ENCODE results near the gene ZBTB4.

ZBTB4 gene

DNA sequence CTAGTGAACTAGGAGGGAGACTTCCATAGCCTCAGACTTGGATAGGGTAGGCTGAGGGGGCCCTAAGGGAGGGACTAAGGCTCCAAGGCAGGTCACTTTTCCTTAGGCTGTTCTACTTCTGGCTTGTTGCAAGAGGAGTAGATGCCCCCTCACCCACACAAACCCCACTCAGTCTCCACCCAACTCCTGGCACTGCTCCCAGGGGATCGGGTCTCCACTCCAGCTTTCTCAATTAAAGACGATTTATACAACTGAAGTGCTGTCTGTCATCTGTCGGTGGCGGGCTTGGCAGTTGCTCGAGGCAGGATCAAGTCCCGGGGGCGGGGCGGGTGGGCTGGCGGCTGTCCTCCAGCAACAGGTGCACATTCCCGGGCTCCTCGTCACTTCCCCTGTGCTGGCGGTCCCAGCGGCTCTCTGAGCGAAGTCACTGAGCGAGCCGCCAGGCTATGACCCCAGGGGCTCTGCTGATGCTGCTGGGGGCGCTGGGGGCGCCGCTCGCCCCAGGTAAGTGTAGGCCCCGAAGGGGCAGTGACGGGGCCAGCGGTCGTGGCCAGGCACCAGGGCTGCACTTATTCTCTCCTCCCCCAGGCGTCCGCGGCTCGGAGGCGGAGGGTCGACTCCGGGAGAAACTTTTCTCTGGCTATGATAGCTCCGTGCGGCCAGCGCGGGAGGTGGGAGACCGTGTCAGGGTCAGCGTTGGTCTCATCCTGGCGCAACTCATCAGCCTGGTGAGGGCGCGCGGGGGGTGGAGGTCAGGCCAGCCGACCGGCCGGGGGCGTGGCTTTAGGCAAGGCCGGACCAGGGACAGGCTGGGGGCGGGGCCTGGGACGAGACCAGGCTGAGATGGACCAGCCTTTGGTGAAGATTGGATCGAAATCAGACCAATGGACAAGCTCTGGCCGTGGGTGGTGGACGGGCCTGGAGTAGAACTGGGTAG, 34.5 kb downstream of the ZBTB4 start, which contains the start of gene CHRNB1:
TSS of gene CHRNB1 (plus strand) at position 380 of the 937 bp plus-strand sequence. CDS start at position 447, 67 bp downstream.
- TF ChIP-seq TAF1 (IDR thresholded peaks at IDR 0.05; ENCODE audit: borderline replicate concordance, insufficient read depth, low read length): no peak
- no peak for TF ChIP-seq FOXP2 (optimal IDR thresholded peaks at IDR 0.05; ENCODE audit: borderline replicate concordance, extremely low read depth, extremely low read length, insufficient read depth)
- TF ChIP-seq, protein P1, sequence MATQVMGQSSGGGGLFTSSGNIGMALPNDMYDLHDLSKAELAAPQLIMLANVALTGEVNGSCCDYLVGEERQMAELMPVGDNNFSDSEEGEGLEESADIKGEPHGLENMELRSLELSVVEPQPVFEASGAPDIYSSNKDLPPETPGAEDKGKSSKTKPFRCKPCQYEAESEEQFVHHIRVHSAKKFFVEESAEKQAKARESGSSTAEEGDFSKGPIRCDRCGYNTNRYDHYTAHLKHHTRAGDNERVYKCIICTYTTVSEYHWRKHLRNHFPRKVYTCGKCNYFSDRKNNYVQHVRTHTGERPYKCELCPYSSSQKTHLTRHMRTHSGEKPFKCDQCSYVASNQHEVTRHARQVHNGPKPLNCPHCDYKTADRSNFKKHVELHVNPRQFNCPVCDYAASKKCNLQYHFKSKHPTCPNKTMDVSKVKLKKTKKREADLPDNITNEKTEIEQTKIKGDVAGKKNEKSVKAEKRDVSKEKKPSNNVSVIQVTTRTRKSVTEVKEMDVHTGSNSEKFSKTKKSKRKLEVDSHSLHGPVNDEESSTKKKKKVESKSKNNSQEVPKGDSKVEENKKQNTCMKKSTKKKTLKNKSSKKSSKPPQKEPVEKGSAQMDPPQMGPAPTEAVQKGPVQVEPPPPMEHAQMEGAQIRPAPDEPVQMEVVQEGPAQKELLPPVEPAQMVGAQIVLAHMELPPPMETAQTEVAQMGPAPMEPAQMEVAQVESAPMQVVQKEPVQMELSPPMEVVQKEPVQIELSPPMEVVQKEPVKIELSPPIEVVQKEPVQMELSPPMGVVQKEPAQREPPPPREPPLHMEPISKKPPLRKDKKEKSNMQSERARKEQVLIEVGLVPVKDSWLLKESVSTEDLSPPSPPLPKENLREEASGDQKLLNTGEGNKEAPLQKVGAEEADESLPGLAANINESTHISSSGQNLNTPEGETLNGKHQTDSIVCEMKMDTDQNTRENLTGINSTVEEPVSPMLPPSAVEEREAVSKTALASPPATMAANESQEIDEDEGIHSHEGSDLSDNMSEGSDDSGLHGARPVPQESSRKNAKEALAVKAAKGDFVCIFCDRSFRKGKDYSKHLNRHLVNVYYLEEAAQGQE (IDR thresholded peaks at IDR 0.05; ENCODE audit: insufficient read depth in 1 of 2, low read depth in 2 of 2, low read length in 2 of 2): no peak
- TF ChIP-seq POLR2AphosphoS5 (IDR thresholded peaks at IDR 0.05; ENCODE audit: low read depth, low read length): no peak
- TF ChIP-seq SIN3A (IDR thresholded peaks at IDR 0.05; ENCODE audit: borderline replicate concordance, insufficient read depth, low read length): no peak

DNA sequence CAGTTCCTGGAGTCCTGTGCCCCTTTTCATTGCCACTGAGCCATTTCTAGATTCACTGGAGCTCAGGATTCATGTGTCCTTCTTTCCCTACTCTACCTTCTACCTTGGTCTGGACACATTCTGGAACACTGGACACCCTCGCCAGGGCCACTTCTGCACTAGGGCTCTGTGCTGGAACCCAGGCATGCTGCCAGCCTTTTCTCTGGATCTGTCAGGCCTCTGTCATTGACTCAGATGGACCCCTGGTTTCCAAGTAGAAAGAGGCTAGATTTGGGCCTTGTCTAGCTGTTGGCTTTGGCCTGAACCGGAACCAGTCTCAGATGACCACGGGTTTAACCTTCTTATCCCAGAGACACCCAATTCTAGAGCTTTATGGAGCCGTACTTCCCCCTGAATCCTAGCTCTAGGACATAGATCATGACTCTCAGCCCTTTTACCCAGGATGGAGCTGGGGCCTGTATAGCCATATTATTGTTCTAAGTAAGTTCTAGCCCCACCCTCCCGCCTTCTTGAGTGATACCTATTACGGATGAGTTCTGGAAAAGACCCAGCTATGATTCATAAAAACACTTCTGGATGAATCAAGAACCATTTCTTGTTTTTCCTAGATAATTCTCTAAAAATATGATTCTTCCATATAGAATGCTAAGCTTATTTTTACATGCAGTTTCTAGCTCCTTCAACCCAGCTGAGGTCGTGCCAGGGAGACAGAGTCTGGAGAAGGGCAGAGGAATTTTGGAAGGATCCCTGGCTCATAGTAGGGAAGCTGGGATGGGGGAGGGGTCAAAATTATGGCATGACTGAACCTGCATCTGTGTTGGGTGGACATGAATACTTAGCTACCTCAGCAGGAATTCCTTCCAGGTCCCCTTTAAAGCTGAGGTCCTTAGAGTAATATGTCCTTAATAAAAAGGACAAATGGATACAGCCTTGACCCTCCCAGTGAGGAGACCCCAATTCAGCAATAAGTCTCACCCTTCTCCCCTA, 35.6 kb downstream of the ZBTB4 start:
- TF ChIP-seq FOXP2 (optimal IDR thresholded peaks at IDR 0.05; ENCODE audit: borderline replicate concordance, extremely low read depth, extremely low read length, insufficient read depth) (no peak), POLR2AphosphoS5 (IDR thresholded peaks at IDR 0.05; ENCODE audit: low read depth, low read length) (no peak), TAF1 (IDR thresholded peaks at IDR 0.05; ENCODE audit: borderline replicate concordance, insufficient read depth, low read length) (no peak), SIN3A (IDR thresholded peaks at IDR 0.05; ENCODE audit: borderline replicate concordance, insufficient read depth, low read length) (no peak)
- TF ChIP-seq, protein P1 (IDR thresholded peaks at IDR 0.05; ENCODE audit: insufficient read depth in 1 of 2, low read depth in 2 of 2, low read length in 2 of 2): no peak

DNA sequence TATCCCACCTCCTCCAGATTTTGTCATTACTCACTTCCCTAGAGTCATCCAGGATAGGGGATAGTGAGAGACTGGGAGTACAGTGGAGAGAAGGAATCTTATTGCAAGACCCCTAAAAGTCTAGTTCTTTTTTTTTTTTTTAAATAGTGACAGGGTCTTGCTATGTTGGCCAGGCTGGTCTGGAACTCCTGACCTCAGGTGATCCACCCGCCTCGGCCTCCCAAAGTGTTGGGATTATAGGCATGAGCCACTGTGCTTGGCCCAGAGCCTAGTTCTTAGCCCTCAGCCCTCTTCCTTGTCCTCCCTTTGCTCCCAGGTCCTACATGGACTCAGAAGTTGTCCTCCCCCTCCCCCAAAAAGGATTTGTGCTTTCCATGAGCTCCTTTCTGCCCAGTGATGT, 37.3 kb downstream of the ZBTB4 start:
- TF ChIP-seq TAF1 (IDR thresholded peaks at IDR 0.05; ENCODE audit: borderline replicate concordance, insufficient read depth, low read length) (no peak), POLR2AphosphoS5 (IDR thresholded peaks at IDR 0.05; ENCODE audit: low read depth, low read length) (no peak), FOXP2 (optimal IDR thresholded peaks at IDR 0.05; ENCODE audit: borderline replicate concordance, extremely low read depth, extremely low read length, insufficient read depth) (no peak), SIN3A (IDR thresholded peaks at IDR 0.05; ENCODE audit: borderline replicate concordance, insufficient read depth, low read length) (no peak)
- TF ChIP-seq, protein P1 (IDR thresholded peaks at IDR 0.05; ENCODE audit: insufficient read depth in 1 of 2, low read depth in 2 of 2, low read length in 2 of 2): no peak

DNA sequence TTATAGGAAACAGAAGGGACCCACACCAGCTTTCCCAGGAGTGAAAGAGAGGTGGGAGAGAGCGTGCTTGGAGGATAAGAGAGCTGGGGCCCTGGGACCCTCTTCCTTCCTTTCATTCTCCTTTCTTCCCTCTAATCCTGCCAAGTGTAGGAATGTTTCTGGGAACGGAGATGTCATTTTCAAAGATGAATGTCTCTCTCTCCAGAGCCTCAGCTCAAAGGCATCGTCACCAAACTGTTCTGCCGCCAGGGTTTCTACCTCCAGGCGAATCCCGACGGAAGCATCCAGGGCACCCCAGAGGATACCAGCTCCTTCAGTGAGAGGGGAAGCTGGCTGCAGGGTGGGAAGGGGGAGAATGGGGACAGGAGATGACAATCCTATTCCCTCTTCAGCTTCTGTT, 38.2 kb downstream of the ZBTB4 start:
- TF ChIP-seq POLR2AphosphoS5 (IDR thresholded peaks at IDR 0.05; ENCODE audit: low read depth, low read length) (no peak), TAF1 (IDR thresholded peaks at IDR 0.05; ENCODE audit: borderline replicate concordance, insufficient read depth, low read length) (no peak), SIN3A (IDR thresholded peaks at IDR 0.05; ENCODE audit: borderline replicate concordance, insufficient read depth, low read length) (no peak), FOXP2 (optimal IDR thresholded peaks at IDR 0.05; ENCODE audit: borderline replicate concordance, extremely low read depth, extremely low read length, insufficient read depth) (no peak)
- TF ChIP-seq, protein P1 (IDR thresholded peaks at IDR 0.05; ENCODE audit: insufficient read depth in 1 of 2, low read depth in 2 of 2, low read length in 2 of 2): no peak
